ENCODE results near the gene CELF5. TPM values are rescaled to one million over a fixed set of nuclear protein-coding genes. Genes with fewer than 3 reads are reported as not detected.

CELF5 gene
- total RNA-seq, 1 experiment from 2014 or later = 0.48 TPM

GRCh38 chr19:3253270-3253669 is 28.8 kb downstream of the CELF5 start:
- CTCF ChIA-PET = no interaction called here
- no peak for DNase-seq
- POLR2A ChIA-PET (ENCODE audit: unreplicated experiment) = no interaction called here

GRCh38 chr19:3254520-3254919 is 30.1 kb downstream of the CELF5 start:
- CTCF ChIA-PET = interaction anchor here (0.6 kb wide), 1 partner anchor 212 kb away, joined by 3 read pairs; no protein-coding TSS in a partner anchor
- no peaks in the 10 kb centered on the region for H3K9me3 ChIP-seq (ENCODE audit: insufficient read depth, low read depth)
- TF ChIP-seq CTCF (conservative IDR thresholded peaks at IDR 0.05) = no peak
- TF ChIP-seq EZH2 (IDR thresholded peaks at IDR 0.05; ENCODE audit: low read depth) = no peak

More at GRCh38 chr19:3253270-3253669, 28.8 kb downstream of the CELF5 start:
- no peaks in the 10 kb centered on the region for H3K9me3 ChIP-seq (ENCODE audit: insufficient read depth, low read depth)
- BruUV-seq (replicated peaks) = no TSS peak
- H3F3A ChIP-seq (ENCODE audit: insufficient read depth, low read depth) = no peaks in the 10 kb centered on the region
- H3K27me3 ChIP-seq (ENCODE audit: insufficient read depth, low read depth) = peaks cover 6% of the 10 kb centered on the region; the same call in 1 of the 2 replicates
- H3K4me1 ChIP-seq (replicated peaks; ENCODE audit: insufficient read depth) = no peaks in the 10 kb centered on the region
- H3K9me2 ChIP-seq (ENCODE audit: insufficient read depth) = no peaks in the 10 kb centered on the region
- H3K4me2 ChIP-seq = no peak overlapping the region
- no peak overlapping the region for H3K27ac ChIP-seq
- H3K4me3 ChIP-seq = no peak overlapping the region
- H3K79me2 ChIP-seq (ENCODE audit: low read depth) = no peaks in the 10 kb centered on the region
- H2AFZ ChIP-seq = no peak overlapping the region
- H4K20me1 ChIP-seq (ENCODE audit: insufficient read depth) = no peaks in the 10 kb centered on the region
- intact Hi-C loops (cut with micrococcal nuclease; ENCODE audit: unreplicated experiment) = no loop called here
- H3K36me3 ChIP-seq (ENCODE audit: low read depth) = no peaks in the 10 kb centered on the region
- TF ChIP-seq EZH2 (IDR thresholded peaks at IDR 0.05; ENCODE audit: low read depth) = no peak

GRCh38 chr19:3257071-3257470 is 32.6 kb downstream of the CELF5 start:
- no peak for TF ChIP-seq CTCF (conservative IDR thresholded peaks at IDR 0.05)
- no peak for TF ChIP-seq EZH2 (IDR thresholded peaks at IDR 0.05; ENCODE audit: low read depth)
- H3K79me2 ChIP-seq (ENCODE audit: low read depth) = no peaks in the 10 kb centered on the region
- no peak overlapping the region for H3K4me2 ChIP-seq
- no peak for DNase-seq
- 0 out of 2 replicates have a peak, but pooled peaks cover 11% of the 10 kb centered on the region for H3K27me3 ChIP-seq (ENCODE audit: insufficient read depth, low read depth)
- ChIA-PET POLR2A (ENCODE audit: unreplicated experiment) (no interaction called here), CTCF (no interaction called here)
- no peaks in the 10 kb centered on the region for H3F3A ChIP-seq (ENCODE audit: insufficient read depth, low read depth)
- H3K36me3 ChIP-seq (ENCODE audit: low read depth) = no peaks in the 10 kb centered on the region
- no peak overlapping the region for H3K4me3 ChIP-seq
- no peaks in the 10 kb centered on the region for H3K4me1 ChIP-seq (replicated peaks; ENCODE audit: insufficient read depth)
- no peaks in the 10 kb centered on the region for H3K9me3 ChIP-seq (ENCODE audit: insufficient read depth, low read depth)
- H3K27ac ChIP-seq = no peak overlapping the region
- no peak overlapping the region for H2AFZ ChIP-seq
- intact Hi-C loops (cut with micrococcal nuclease; ENCODE audit: unreplicated experiment) = no loop called here
- H4K20me1 ChIP-seq (ENCODE audit: insufficient read depth) = no peaks in the 10 kb centered on the region
- no peaks in the 10 kb centered on the region for H3K9me2 ChIP-seq (ENCODE audit: insufficient read depth)
- BruUV-seq (replicated peaks) = no TSS peak

More at GRCh38 chr19:3254520-3254919, 30.1 kb downstream of the CELF5 start:
- no peak overlapping the region for H3K27ac ChIP-seq
- H2AFZ ChIP-seq = no peak overlapping the region
- H3K9me2 ChIP-seq (ENCODE audit: insufficient read depth) = no peaks in the 10 kb centered on the region
- no peak for DNase-seq
- no peak overlapping the region for H3K4me2 ChIP-seq
- no peaks in the 10 kb centered on the region for H4K20me1 ChIP-seq (ENCODE audit: insufficient read depth)
- no peaks in the 10 kb centered on the region for H3K4me1 ChIP-seq (replicated peaks; ENCODE audit: insufficient read depth)
- intact Hi-C loops (cut with micrococcal nuclease; ENCODE audit: unreplicated experiment) = no loop called here
- H3K27me3 ChIP-seq (ENCODE audit: insufficient read depth, low read depth) = peaks cover 15% of the 10 kb centered on the region; the same call in 1 of the 2 replicates
- no peaks in the 10 kb centered on the region for H3K36me3 ChIP-seq (ENCODE audit: low read depth)
- H3K79me2 ChIP-seq (ENCODE audit: low read depth) = no peaks in the 10 kb centered on the region
- POLR2A ChIA-PET (ENCODE audit: unreplicated experiment) = no interaction called here
- H3F3A ChIP-seq (ENCODE audit: insufficient read depth, low read depth) = no peaks in the 10 kb centered on the region
- no TSS peak for BruUV-seq (replicated peaks)
- no peak overlapping the region for H3K4me3 ChIP-seq

GRCh38 chr19:3262362-3262761 is 37.9 kb downstream of the CELF5 start:
- POLR2A ChIA-PET (ENCODE audit: unreplicated experiment) = no interaction called here
- BruUV-seq (replicated peaks) = no TSS peak
- CTCF ChIA-PET = no interaction called here

More at GRCh38 chr19:3262362-3262761, 37.9 kb downstream of the CELF5 start:
- Histone ChIP-seq H2AFZ (no peak overlapping the region), H3K9me3 (ENCODE audit: insufficient read depth, low read depth) (no peaks in the 10 kb centered on the region), H3K9me2 (ENCODE audit: insufficient read depth) (no peaks in the 10 kb centered on the region), H4K20me1 (ENCODE audit: insufficient read depth) (no peaks in the 10 kb centered on the region), H3K4me1 (replicated peaks; ENCODE audit: insufficient read depth) (no peaks in the 10 kb centered on the region), H3K4me3 (no peak overlapping the region), H3F3A (ENCODE audit: insufficient read depth, low read depth) (no peaks in the 10 kb centered on the region), H3K4me2 (no peak overlapping the region), H3K27me3 (ENCODE audit: insufficient read depth, low read depth) (0 out of 2 replicates have a peak, but pooled peaks cover 11% of the 10 kb centered on the region), H3K36me3 (ENCODE audit: low read depth) (no peaks in the 10 kb centered on the region), H3K27ac (no peak overlapping the region), H3K79me2 (ENCODE audit: low read depth) (no peaks in the 10 kb centered on the region)
- intact Hi-C loops (cut with micrococcal nuclease; ENCODE audit: unreplicated experiment) = no loop called here
- DNase-seq = no peak
- TF ChIP-seq EZH2 (IDR thresholded peaks at IDR 0.05; ENCODE audit: low read depth) = no peak
- TF ChIP-seq CTCF (conservative IDR thresholded peaks at IDR 0.05) = no peak

Measured in PC-9 (cell line).